ENCODE measurements around the gene IDH2. TPM values are rescaled to one million over a fixed set of nuclear protein-coding genes. Genes with fewer than 3 reads are reported as not detected.

The IDH2 gene
- total RNA-seq, 1 experiment from 2014 or later, result 48.1 TPM

DNA sequence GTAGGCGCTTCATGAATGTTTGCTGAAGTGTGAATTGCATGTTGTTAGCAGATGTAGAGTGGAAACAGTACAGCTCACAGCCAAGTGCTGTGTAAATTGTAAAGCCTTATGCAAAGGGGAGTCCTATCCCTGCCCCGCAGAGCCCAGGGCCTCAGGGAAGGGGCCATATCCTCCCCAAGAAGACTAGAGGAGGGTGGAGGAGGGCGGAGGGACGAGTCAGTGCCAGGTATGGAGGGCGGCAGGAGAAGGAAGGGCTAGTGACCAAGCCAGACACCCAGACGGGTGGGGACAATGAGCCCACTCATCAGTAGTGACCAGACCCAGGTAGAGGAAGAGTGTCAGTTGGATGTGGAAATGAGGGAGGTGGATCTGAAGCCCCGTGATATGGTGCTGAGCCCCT lies 56.0 kb downstream of the IDH2 start:
- Histone ChIP-seq H3K4me3 (replicated peaks in 1 of 2; ENCODE audit: low read depth in 1 of 2, low read length in 2 of 2) (no peak overlapping the region), H3K9me2 (ENCODE audit: insufficient read depth) (no peaks in the 10 kb centered on the region), H3K4me1 (ENCODE audit: control insufficient read depth in 1 of 2, insufficient read depth in 2 of 2, low read length in 2 of 2) (peaks cover 11 to 15% of the 10 kb centered on the region in 2 experiments; a peak in 2 of 4 replicates), H3K27me3 (ENCODE audit: insufficient read depth, low read length) (no peaks in the 10 kb centered on the region), H3K9ac (ENCODE audit: low read length) (no peak overlapping the region), H2AFZ (ENCODE audit: low read depth, low read length, poor library complexity, severe bottlenecking) (no peak overlapping the region), H3K36me3 (ENCODE audit: control insufficient read depth in 1 of 2, insufficient read depth in 2 of 2, low read length in 2 of 2) (no peaks in the 10 kb centered on the region), H3K4me2 (ENCODE audit: low read length) (peak overlapping the region; percentile 28), H3K79me2 (ENCODE audit: insufficient read depth, low read length) (no peaks in the 10 kb centered on the region), H4K20me1 (ENCODE audit: insufficient read depth) (no peaks in the 10 kb centered on the region), H3K27ac (ENCODE audit: low read depth, low read length) (no peak overlapping the region), H3K9me3 (ENCODE audit: control insufficient read depth in 1 of 2, insufficient read depth in 1 of 2, low read depth in 1 of 2, low read length in 2 of 2) (no peaks in the 10 kb centered on the region)
- intact Hi-C loops (cut with micrococcal nuclease), result no loop called here
- TF ChIP-seq SP1 (IDR thresholded peaks at IDR 0.05; ENCODE audit: low read depth) (no peak), CEBPB (IDR thresholded peaks at IDR 0.05; ENCODE audit: low read depth) (no peak), POLR2AphosphoS5 (IDR thresholded peaks at IDR 0.05; ENCODE audit: low read depth, low read length) (no peak), CBX3 (IDR thresholded peaks at IDR 0.05; ENCODE audit: low read depth) (no peak), ZFX (IDR thresholded peaks at IDR 0.05) (no peak)
- ChIA-PET CTCF (no interaction called here), RAD21 (ENCODE audit: low non-redundant PET in 1 of 2, low total read pairs in 2 of 2, uncharacterized antibody in 2 of 2, unreplicated experiment in 2 of 2) (no interaction called here), POLR2A (no interaction called here)
- no TSS peak for BruUV-seq (replicated peaks)
- DNase-seq (ENCODE audit: low read depth, low spot score) (no peak), ATAC-seq (no peak)

DNA sequence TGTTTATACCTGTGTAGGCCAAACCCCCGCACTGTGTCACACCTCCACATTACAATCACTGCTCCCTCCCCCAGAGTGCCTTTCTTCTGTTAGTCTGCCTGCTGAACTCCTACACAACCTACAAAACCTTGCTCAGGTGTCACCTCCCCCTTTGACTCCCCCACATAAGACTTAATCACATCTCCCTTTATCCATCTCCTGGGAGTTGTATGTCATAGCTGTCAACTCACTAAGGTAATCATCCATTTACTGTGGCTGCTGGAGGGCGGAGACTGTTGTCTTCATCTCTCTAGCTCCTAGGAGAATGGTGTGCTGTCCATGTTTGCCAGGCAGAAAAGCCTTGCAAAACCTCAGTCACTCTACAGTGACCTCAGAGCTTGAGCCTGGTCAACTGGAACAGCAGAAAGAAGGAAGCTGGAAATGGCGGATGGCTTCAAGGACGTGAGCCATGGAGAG lies 57.3 kb downstream of the IDH2 start:
- ChIA-PET CTCF (no interaction called here), RAD21 (ENCODE audit: low non-redundant PET in 1 of 2, low total read pairs in 2 of 2, uncharacterized antibody in 2 of 2, unreplicated experiment in 2 of 2) (no interaction called here), POLR2A (no interaction called here)
- DNase-seq (ENCODE audit: low read depth, low spot score), result no peak
- H3K4me3 ChIP-seq (replicated peaks in 1 of 2; ENCODE audit: low read depth in 1 of 2, low read length in 2 of 2), result no peak overlapping the region
- TF ChIP-seq TCF7L2 (IDR thresholded peaks at IDR 0.05; ENCODE audit: borderline replicate concordance, extremely low read depth, insufficient read depth, insufficient read length) (no peak), ZFX (IDR thresholded peaks at IDR 0.05) (no peak), EGR1 (IDR thresholded peaks at IDR 0.05; ENCODE audit: low read depth) (no peak), RAD21 (IDR thresholded peaks at IDR 0.05; ENCODE audit: low read depth) (no peak), EZH2 (IDR thresholded peaks at IDR 0.05) (no peak), CBX3 (IDR thresholded peaks at IDR 0.05; ENCODE audit: low read depth) (no peak), ZNF274 (IDR thresholded peaks at IDR 0.05; ENCODE audit: low read depth, low read length) (no peak), POLR2AphosphoS5 (IDR thresholded peaks at IDR 0.05; ENCODE audit: low read depth, low read length) (no peak), POLR2A (IDR thresholded peaks at IDR 0.05; ENCODE audit: borderline replicate concordance, extremely low read depth, insufficient read depth, insufficient read length) (no peak), FOSL1 (IDR thresholded peaks at IDR 0.05; ENCODE audit: low read depth) (no peak)
- TF ChIP-seq, protein P1, sequence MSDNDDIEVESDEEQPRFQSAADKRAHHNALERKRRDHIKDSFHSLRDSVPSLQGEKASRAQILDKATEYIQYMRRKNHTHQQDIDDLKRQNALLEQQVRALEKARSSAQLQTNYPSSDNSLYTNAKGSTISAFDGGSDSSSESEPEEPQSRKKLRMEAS (IDR thresholded peaks at IDR 0.05), result no peak
- TF ChIP-seq, protein P2, sequence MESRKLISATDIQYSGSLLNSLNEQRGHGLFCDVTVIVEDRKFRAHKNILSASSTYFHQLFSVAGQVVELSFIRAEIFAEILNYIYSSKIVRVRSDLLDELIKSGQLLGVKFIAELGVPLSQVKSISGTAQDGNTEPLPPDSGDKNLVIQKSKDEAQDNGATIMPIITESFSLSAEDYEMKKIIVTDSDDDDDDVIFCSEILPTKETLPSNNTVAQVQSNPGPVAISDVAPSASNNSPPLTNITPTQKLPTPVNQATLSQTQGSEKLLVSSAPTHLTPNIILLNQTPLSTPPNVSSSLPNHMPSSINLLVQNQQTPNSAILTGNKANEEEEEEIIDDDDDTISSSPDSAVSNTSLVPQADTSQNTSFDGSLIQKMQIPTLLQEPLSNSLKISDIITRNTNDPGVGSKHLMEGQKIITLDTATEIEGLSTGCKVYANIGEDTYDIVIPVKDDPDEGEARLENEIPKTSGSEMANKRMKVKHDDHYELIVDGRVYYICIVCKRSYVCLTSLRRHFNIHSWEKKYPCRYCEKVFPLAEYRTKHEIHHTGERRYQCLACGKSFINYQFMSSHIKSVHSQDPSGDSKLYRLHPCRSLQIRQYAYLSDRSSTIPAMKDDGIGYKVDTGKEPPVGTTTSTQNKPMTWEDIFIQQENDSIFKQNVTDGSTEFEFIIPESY (IDR thresholded peaks at IDR 0.05; ENCODE audit: extremely low read depth, insufficient replicate concordance, low read length), result no peak
- TF ChIP-seq, protein P3, sequence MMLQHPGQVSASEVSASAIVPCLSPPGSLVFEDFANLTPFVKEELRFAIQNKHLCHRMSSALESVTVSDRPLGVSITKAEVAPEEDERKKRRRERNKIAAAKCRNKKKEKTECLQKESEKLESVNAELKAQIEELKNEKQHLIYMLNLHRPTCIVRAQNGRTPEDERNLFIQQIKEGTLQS (IDR thresholded peaks at IDR 0.05), result no peak
- H3K9ac ChIP-seq (ENCODE audit: low read length), result no peak overlapping the region
- no peaks in the 10 kb centered on the region for H3K9me2 ChIP-seq (ENCODE audit: insufficient read depth)
- no peaks in the 10 kb centered on the region for H3K79me2 ChIP-seq (ENCODE audit: insufficient read depth, low read length)
- no peaks in the 10 kb centered on the region for H3K27me3 ChIP-seq (ENCODE audit: insufficient read depth, low read length)
- no peak for ATAC-seq
- no peaks in the 10 kb centered on the region for H3K36me3 ChIP-seq (ENCODE audit: control insufficient read depth in 1 of 2, insufficient read depth in 2 of 2, low read length in 2 of 2)
- intact Hi-C loops (cut with micrococcal nuclease), result no loop called here
- peaks cover 11 to 15% of the 10 kb centered on the region in 2 experiments; a peak in 2 of 4 replicates for H3K4me1 ChIP-seq (ENCODE audit: control insufficient read depth in 1 of 2, insufficient read depth in 2 of 2, low read length in 2 of 2)
- no peak overlapping the region for H2AFZ ChIP-seq (ENCODE audit: low read depth, low read length, poor library complexity, severe bottlenecking)
- no peak overlapping the region for H3K27ac ChIP-seq (ENCODE audit: low read depth, low read length)
- no TSS peak for BruUV-seq (replicated peaks)
- no peaks in the 10 kb centered on the region for H4K20me1 ChIP-seq (ENCODE audit: insufficient read depth)
- H3K4me2 ChIP-seq (ENCODE audit: low read length), result no peak overlapping the region
- no peaks in the 10 kb centered on the region for H3K9me3 ChIP-seq (ENCODE audit: control insufficient read depth in 1 of 2, insufficient read depth in 1 of 2, low read depth in 1 of 2, low read length in 2 of 2)
